ENCODE data around the gene TTN.

TTN gene

DNA sequence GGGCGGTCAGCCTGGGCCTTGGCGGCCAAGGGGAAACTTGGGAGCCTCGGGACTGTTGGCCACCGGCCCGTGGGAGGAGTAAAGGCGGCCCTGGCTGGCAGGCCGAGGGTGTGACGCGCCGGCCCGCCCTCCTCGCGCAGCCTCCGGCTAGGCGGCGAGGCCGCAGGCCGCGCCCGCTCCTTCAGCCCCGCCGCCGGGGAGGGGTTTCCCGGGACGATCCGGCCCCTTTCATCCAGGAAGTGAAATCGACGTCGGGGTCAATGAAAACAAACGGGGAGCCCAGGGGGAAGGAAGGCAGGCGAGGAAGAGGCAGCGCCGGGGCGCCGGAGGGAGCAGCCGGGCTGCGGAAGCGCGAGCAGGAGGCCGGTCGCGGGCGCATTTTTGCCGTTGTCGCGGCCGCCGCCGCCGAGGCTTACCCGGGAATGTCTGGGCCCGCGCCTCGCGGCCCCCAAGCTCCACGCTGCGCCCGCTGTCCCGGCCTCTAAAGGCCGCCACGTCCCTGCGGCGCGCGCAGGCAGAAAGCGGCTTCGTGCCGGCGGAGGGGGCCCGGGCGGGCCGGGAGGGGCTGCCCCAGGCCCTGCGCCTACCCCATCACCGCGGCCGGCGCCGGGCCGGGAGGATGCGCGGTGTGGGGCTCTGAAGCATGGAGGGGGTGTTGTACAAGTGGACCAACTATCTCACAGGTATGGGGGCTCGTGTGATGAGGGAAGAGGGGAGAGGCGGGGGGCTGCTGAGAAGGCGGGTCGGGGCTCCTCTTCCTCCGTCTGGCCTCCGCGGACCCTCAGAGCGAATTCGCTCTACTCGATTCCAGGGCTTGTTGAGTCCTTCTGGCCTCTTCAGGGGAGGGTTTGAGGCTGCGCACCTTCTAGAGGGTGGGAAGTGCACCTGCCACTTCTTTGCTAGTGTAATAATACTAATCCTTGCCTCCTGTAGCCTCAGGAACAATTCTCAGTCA lies 326.7 kb downstream of the TTN start, which contains the start of gene PLEKHA3:
PLEKHA3 (plus strand) TSS at position 231 of the 955 bp plus-strand sequence; CDS start at position 644, 413 bp downstream.
- peak; percentile 69 for DNase-seq

- DNase-seq = no peak
Measured at GRCh38 chr2:178479758-178480226, 327.4 kb downstream of the TTN start.

- no peak for DNase-seq
Measured at GRCh38 chr2:178479275-178479616, 328.0 kb downstream of the TTN start.

DNA sequence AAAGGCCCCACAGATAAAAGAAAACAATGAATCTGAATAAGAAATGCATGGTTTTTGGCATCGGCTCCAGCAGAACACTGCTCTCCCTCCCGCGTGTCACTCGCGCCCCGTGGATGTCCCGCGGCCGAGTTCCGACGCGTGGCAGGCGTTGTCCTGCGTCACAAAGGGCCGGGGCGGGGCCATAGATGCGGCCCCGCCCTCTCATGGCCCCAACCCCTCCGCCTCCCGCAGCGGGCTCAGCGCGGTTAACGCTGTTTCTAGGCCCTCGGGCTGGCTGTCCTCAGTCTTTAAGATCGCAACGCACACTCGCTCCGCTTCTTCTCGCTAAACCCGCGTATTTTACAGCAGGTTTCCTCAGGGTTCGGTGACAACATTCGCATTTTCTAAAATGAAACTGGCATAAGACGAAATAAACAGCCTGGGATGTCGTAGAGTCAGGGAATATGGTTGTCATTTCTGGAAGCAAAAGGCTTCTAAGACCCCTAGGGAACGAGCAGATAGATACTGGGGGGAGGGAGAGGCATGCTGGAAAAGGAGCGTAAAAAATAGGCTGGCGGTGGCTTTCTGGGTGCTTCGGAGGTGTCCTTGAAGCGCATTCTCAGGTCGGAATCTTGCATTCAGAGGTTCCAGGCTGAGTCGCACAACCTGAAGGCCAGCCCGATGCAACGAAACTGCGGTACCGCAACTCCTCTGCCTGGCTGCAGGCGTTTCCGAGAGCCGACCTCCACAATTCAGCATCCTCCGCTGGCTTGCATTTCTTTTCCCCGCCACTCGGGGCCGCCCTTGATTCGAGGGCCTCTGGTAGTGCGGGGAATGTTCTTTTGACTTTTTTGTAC lies 328.6 kb downstream of the TTN start, which contains the start of gene FKBP7:
FKBP7 (minus strand) TSS at position 162 of the 836 bp plus-strand sequence; CDS start at position 61, 101 bp downstream.
- peak; percentile 76 for DNase-seq

GRCh38 chr2:178478130-178478438 lies 329.1 kb downstream of the TTN start:
- no peak for DNase-seq

DNA sequence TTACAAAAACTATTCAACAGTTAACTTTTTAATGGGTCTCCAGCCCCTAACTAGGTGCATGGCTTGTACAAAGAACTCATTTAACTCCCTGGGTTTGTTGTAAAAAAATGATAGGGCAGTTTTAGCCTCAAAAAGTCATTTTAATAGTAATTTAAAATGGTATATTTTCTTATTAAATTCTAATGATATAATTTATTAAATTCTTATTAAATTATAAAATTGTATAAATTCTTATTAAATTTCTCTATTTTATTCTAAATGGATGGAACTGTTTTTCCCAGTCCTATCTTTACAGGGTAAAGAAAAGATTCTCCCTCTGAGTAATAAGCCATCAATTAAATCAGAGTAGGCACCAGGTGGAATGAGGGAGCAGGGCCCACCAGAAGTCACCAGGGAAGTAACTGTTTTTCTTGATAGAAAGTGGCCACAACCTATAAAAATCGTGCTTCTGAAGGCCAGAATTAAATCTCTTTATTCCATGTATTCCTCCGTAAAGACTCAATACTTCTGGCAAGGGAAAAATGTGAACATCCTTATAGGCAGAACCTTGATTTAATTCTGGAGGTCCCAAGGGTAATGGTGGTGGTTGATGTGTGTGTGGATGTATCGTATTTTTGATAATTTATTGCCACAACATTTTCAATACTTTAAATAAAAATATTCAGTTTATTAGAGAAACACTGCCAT lies 329.6 kb downstream of the TTN start:
- DNase-seq = no peak

GRCh38 chr2:178476477-178476876 lies 330.7 kb downstream of the TTN start:
- DNase-seq = no peak

All from stimulated activated CD4-positive, alpha-beta T cell treated with anti-CD3 and anti-CD28 coated beads, Interleukin-12 subunit alpha, Interleukin-12 subunit beta, amount 100 ng/mL, for 4 hours (primary cell).